HG03558 (cell line): ENCODE results near the gene PLXND1.

Experiments
- ATAC-seq: cut with Tn5 transposase; IDR thresholded peaks from one replicate; pipeline ENCODE4 v1.9.1; 2021; ENCODE audit warnings: moderate number of reproducible peaks; ENCODE audit not compliant: unreplicated experiment; ENCODE audit errors: extremely low read depth

The PLXND1 gene

GRCh38 chr3:129627350-129628168 lies 21.1 kb upstream of the PLXND1 start:
- ATAC-seq = no peak

- ATAC-seq = peak; percentile 77
Observed at GRCh38 chr3:129626744-129627349, 20.4 kb upstream of the PLXND1 start.

- ATAC-seq = no peak
Observed at GRCh38 chr3:129625072-129625874, 18.8 kb upstream of the PLXND1 start.

GRCh38 chr3:129624347-129625071 lies 18.0 kb upstream of the PLXND1 start:
- no peak for ATAC-seq

- no peak for ATAC-seq
Observed at GRCh38 chr3:129623447-129624118, 17.1 kb upstream of the PLXND1 start.

GRCh38 chr3:129622933-129623332 lies 16.5 kb upstream of the PLXND1 start:
- ATAC-seq = no peak

GRCh38 chr3:129622226-129622874 lies 15.9 kb upstream of the PLXND1 start:
- no peak for ATAC-seq

GRCh38 chr3:129621626-129622225 lies 15.2 kb upstream of the PLXND1 start:
- ATAC-seq = no peak

- ATAC-seq = no peak
Observed at GRCh38 chr3:129620828-129621559, 14.5 kb upstream of the PLXND1 start.

GRCh38 chr3:129619726-129620162 lies 13.3 kb upstream of the PLXND1 start:
- no peak for ATAC-seq

GRCh38 chr3:129618901-129619671 lies 12.6 kb upstream of the PLXND1 start:
- no peak for ATAC-seq

GRCh38 chr3:129618186-129618820 lies 11.8 kb upstream of the PLXND1 start:
- ATAC-seq = no peak

- ATAC-seq = no peak
Observed at GRCh38 chr3:129617381-129618185, 11.1 kb upstream of the PLXND1 start.

- no peak for ATAC-seq
Observed at GRCh38 chr3:129616713-129617112, 10.2 kb upstream of the PLXND1 start.

- ATAC-seq = no peak
Observed at GRCh38 chr3:129616291-129616690, 9.8 kb upstream of the PLXND1 start.

- no peak for ATAC-seq
Observed at GRCh38 chr3:129615751-129616281, 9.3 kb upstream of the PLXND1 start.
